ENCODE measurements around the gene SDK1.

The SDK1 gene

DNA sequence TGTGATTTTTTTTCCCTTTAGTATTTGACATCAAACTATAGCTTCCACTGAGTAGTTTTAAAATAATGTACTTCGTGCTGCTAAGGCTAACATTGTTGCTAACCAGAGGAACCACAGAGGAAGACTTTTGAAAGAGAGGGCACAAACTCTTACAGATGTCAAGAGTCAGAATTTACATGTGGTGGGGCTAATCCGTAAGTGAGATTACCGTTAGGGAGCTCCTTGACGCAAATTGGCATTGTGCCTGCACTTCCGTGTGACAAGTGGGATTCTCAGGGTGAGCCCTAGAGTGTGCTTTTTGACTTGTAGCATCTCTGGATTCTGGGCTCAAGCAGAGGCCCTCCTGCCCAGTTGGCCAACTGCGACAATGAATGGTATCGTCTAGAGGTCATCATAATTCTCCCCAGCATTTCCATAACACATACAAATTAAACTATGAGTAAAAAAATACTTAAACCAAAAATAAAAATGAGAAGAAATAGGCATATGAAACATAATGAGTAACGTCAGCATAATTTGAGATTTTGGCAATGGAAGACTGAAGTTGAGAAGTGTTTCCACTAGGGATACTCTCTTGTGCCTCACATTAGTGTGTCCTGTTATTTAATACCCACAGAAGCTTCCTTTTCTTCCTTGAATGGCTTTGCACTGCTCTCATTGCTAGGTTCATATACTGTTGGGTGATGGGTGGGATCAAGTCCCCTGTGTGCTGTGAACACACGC is 164.0 kb downstream of the SDK1 start:
- no peak for DNase-seq (ENCODE audit: low read depth in 2 of 2)

DNA sequence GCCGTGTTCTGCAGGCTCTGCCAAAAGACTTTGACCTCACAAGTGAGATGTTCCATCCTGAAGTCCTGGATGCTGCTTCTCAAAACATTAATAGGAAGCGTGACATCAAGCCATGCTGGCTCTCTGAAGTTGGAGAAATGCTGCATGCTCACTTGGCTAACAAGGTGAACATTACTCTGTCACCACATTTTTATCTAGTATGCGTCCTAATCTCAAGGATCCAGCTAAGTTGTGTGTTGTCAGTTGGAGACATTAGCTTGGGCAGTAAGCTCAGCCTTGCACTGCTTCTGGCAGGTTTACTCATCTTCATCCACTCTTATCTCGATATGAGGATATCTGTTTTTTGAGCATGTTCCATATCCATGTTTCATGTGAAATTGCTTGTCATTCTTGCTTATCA is 165.2 kb downstream of the SDK1 start:
- no peak for DNase-seq (ENCODE audit: low read depth in 2 of 2)

DNA sequence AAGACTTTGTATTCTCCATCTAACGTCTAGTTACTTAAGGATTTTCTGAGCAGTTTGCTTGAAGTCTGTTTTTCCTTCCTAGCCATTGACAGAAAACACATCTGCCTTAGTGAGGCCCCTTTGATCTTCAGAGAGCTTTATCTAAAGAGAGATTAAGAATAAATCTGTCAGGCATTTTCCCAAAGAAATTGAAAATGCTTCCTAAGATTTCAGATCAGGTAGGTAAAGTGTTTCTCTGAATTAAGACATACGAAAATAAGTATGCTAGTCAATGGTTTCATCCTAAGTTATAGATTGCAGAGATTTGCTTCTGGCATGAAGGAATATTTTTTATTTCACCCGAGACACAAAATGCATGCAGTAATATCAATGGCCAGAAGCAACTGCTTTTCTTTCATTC is 168.6 kb downstream of the SDK1 start:
- DNase-seq (ENCODE audit: low read depth in 2 of 2) = no peak

DNA sequence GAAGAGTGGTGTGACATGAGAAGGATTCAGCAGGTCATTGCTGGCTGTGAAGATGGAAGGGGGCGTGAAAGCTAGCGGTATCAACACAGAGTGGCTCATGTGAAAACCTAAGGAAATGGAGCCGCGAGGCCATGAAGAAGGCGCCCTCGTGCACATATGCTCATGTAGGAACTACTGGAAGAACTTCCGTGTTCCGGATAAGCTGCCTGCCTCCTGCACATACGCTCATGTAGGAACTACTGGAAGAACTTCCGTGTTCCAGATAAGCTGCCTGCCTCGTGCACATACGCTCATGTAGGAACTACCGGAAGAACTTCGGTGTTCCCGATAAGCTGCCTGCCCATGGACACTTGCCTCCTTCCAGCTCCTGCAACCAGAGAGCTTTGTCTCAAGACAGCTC is 179.1 kb downstream of the SDK1 start:
- DNase-seq (ENCODE audit: low read depth in 2 of 2) = no peak

DNA sequence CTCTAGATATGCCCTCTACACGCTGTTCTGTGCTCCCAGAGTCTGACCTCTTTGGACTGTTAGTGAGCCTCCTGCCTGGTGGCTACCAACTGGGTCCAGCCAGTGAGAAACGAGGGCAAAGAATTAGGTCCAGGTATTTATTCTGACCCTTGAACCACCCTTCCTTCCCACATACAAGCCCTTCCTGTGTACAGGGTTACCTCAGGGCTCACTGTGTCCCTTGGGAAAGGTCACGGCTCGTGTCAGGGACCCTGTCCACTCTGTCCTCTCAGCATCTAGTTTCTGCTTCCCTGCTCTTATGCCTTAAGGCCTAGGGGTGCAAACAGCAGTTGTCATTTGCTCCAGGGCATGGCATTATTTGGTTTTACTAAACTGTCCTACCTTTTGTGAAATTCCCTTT is 180.4 kb downstream of the SDK1 start:
- no peak for DNase-seq (ENCODE audit: low read depth in 2 of 2)

DNA sequence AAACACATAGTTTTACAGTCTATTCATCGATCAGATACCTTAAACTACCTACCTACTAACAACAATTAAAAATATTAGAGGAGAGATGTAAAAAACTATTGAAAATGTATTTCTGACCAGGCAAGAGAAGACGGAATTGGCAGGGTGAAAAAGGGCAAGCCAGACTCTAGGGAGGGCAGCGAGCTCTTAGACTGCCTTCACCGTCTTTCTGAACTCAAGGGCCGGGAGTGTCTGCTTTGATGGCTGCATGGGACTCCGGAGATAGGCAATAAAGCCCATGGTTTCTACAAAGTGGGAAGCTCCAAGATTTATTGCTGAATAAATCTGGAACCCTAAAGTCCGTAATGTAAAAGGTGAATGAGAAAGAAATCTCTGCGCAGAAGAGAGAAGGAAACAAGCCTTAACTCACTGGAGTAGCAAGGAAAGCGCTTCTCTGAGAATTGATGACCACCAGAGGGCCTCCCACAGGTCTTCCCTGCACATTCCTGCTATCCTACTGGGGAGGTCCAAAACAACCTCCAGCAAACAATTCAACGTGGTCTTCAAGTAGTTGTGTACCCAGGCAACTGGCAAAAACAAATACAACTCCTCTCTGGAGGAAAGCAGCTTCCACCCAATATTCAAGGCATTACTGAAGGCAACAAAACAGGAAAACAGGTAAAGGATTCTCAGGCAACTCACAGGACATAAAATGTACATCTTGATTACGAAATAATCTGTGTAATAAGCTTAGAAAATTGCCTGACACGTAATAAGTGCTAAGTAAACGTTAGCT is 181.3 kb downstream of the SDK1 start:
- no peak for DNase-seq (ENCODE audit: low read depth in 2 of 2)

DNA sequence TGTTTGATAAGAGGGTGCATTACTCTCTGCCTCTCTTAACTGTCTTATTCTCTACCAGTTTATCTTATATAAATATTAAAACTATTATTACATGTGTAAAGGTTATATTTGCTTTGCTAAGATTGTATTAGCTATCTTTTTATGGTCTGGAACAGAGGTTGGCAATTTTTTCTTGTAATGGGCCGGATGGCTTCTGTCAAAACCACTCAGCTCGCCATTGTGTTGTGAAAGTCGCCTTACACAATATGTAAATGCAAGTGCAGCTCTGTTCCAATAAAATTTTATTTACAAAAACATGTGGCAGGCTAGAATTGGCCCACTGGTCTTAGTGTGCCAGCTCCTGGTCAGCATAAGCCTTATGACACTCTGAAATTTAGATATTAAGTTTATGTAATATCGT is 185.8 kb downstream of the SDK1 start:
- no peak for DNase-seq (ENCODE audit: low read depth in 2 of 2)

DNA sequence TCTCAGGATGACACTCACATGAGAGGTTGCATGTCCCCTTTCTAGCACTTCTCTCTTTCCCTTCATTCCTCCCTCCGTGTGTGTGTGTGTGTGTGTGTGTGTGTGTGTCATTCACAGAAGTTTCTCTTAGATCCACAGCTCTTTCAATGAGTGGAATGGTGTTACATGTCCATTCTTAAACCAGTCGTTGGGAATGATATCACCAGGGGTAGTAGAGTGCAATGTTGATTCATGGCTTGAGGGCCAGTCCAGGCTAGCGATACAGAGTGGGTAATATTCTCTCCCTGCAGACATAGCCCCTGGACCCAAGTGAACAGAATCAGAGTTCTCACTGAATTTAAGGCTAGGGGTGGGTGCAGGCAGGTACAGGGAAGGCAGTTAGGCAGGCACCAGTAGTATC is 187.8 kb downstream of the SDK1 start:
- no peak for DNase-seq (ENCODE audit: low read depth in 2 of 2)

DNA sequence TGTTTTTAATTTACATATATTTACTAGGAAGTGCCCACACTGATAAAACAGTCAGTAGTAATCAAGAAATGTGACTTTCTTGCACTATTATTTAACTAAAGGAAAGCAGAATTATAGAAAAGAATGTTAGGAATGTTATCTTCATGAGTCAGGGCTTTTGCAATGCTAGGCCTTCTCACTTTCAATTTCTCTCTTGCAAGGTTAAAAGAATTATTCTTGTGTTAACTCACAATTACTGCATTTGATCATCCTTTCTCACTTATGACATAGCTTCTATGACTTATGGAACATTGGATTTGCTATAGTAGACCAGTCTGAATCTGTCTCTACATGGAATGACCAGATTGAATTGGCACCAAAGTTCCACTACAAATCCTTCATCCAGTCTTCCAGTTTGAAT is 192.4 kb downstream of the SDK1 start:
- DNase-seq (ENCODE audit: low read depth in 2 of 2) = no peak

DNA sequence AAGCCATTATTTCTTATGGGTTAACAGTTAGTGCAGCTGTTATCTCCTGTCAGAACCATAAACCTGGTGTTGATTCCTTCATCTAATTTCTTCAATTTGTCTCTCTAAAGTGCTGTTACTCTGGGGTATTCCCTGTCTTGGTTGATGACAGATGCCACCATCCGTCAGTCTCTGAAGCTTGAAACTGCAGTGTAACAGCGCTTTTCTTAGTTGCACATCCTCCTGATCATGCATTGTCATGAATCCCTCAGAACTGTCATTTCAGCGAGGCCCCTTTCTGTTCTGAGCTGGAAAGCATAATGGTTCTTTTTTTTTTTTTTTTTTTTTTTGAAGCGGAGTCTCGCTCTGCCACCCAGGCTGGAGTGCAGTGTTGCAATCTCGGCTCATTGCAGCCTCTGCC is 193.9 kb downstream of the SDK1 start:
- no peak for DNase-seq (ENCODE audit: low read depth in 2 of 2)

DNA sequence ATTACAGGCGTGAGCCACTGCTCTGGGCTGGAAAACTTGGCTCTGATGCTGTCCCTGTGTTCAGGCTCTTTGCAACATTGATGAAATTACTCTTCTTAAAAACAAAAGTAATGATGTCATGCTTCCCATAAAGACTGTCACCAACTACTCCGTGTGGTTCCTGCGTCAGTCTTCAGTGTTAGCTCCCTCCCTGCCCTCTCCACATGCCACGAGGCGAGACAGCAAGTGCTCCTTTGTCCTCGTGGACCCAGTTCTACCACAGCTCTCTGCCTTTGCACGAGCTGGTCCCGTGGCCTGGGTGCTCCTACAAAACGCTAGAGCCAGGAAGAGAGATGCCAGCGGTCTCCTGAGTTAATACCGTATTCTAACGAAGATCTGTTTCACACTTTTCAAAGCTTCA is 194.5 kb downstream of the SDK1 start:
- DNase-seq (ENCODE audit: low read depth in 2 of 2) = no peak

DNA sequence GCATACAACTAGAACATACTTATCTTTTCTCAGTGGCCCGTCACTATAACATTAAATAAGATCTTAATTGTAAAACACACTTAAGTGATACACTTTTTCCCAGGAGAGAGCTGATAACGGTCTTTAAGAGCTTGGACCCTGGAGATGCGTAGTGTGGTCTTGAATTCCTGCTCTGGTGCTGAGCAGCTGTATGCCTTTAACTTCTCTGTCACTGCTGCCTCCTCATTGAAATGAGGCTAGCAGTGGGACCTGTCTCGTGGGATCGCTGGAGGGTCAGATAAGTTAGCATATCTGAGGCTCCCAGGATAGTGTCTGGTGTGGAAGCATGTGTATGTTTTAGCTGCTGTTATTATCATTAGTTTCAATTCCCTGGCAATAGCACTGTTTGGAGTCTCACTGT is 194.9 kb downstream of the SDK1 start:
- no peak for DNase-seq (ENCODE audit: low read depth in 2 of 2)

DNA sequence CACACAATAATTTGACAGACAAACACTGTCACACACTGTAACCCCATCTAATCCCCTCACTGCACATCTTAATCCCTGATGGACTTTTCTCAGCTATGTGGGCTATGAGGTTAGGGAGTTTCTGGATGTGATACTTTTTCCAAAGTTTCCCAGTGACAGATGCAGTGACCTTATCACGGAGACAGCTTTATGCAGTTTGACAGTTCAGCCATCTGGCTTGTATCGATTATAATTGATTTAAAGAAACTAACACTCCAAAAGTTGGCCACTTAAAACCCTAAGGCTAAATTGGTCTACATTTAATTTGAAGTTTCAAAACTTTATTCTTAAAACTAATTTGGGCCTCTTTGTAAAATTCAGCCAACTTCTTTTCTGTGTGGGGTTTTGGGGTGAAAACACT is 196.7 kb downstream of the SDK1 start:
- DNase-seq (ENCODE audit: low read depth in 2 of 2) = no peak

DNA sequence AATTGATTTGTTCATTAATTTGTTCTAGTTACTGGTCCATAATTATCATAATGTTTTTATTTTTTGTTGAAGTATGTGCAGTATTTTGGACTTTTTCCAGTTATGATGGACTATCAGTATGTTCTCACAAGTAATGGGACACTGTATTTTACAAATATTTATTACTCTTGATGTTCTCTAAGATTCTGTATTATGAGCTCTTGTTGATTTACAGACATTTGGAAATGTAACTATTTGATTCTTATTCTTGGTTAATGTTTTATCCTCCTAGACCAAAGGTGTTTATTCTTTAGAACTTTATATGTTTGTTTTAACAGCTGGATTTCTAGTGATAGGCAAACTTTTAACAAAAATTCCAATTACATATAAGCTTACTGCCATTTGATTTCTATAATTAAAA is 200.6 kb downstream of the SDK1 start:
- DNase-seq (ENCODE audit: low read depth in 2 of 2) = no peak

DNA sequence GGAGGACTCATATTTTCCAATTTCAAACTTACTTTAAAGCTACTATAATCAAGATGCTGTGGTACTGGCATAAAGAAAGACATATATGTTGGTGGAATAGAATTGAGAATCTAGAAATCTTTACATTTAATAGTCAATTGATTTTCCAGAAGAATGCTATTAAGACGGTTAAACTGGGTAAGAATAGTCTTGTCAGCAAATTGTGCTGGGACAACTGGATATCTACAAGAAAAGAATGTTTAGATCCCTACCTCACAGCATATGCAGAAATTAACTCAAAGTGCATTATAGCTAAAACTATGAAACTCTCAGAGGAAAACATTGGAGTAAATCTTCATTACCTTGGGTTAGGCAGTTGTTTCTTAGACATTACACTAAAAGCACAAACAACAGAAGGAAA is 203.3 kb downstream of the SDK1 start:
- DNase-seq (ENCODE audit: low read depth in 2 of 2) = no peak

DNA sequence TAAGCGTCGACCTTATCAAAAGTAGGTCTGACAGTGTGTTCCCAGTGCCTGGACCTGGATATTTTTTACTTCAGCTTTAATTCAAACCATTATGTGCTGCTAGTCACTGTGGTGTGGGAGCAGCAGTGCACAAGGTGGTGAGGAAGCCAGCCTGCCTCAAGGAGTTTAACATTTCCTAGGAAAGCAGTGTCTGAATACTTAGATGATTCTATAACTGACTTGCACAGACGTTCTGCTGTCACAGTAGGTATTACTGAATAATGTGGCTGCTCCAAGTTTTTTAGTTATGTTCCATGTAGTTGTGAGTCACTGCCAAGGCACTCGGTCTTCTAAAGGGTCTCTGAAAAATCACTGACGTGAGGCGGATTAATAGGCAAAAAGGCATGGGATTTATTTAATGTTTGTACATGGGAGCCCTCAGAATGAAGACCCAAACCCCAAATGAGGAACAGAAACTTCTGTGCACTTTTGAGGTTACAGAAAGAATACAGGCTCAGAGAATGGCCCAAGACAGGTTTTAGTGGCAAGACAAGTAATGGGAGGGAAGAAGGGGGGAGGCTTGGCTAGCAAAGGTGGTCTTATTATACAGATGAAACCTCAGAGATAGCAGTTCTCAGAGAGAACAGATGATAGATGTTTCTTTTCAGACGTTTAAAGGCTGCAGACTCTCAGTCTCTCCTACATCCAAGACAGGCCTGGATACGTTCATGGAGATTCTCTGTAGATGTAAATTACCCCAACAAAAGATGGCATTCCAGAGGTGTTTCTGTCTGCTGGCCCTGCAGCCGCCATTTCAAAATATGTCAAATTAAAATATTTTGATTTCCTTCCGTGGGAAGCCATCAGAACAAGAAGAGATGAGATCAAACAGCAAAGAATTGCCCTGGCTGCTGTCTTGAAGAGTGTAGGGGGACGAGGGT is 209.3 kb downstream of the SDK1 start:
- no peak for DNase-seq (ENCODE audit: low read depth in 2 of 2)

DNA sequence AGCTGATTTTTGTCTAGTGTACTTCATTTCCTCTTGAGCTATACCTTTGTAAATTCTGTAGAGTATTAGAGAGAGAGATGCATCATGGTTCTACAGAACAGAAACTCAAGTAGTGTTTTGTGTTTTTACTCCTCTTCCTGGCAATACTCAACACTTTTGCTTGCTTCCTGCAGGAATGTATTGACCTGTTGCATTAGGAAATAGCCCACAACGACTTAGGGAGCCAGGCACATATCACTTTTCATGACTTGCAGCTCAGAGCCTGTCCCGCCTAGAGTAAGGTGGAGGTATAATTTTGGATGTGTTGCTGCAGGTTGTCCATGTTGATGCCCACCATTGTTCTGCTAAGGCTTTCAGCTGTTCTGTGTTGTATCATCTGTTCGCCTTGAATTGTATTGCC is 216.3 kb downstream of the SDK1 start:
- no peak for DNase-seq (ENCODE audit: low read depth in 2 of 2)

DNA sequence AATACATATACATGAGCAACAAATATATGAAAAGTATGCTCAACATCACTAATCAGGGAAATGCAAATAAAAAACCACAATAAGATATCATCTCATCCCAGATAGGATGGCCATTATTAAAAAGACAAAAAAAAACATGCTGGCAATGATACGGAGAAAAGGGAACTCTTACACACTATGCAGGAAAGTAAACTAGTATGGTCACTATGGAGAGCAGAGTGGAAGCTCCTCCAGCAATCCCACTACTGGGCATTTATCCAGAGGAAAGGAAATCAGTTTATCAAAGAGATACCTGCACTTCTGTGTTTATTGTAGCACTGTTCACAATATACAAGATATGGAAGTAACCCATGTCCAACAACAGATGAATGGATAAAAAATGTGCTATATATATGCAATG is 217.5 kb downstream of the SDK1 start:
- DNase-seq (ENCODE audit: low read depth in 2 of 2) = no peak

DNA sequence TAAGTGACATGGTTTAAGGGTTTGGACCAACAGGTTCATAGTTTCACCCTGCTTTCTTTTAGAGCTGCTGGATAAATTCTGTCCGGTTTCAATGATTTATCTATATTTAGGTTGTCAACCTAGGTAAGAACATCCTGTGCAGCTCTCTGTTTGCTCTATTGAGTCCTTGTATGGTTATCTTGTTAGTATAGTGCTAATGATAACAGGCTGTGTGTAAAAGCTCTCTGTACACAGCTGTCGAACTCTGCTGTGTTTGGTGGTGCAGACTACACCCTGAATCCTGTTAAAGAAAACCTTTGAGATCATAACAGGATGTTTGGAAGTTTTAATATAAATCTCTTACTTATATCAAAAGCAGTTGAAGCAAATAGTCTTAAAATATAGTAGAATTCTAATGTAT is 219.2 kb downstream of the SDK1 start:
- DNase-seq (ENCODE audit: low read depth in 2 of 2) = no peak

DNA sequence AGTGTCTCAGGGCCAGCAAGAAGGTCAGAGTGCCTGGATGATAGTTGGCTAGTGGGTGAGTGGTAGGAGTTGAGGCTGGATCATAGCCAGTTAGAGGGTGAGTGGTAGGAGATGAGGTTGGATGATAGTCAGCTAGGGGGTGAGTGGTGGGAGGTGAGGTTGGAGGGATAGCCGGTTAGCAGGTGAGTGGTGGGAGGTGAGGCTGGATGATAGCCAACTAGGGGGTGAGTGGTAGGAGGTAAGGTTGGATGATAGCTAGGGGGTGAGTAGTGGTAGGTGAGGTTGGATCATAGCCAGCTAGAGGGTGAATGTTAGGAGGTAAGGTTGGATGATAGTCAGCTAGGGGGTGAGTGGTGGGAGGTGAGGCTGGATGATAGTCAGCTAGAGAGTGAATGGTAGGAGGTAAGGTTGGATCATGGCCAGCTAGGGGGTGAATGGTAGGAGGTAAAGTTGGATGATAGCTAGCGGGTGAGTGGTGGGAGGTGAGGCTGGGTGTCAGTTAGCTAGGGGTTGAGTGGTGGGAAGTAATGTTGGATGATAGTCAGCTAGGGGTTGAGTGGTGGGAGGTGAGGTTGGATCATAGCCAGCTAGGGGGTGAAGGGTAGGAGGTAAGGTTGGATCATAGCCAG is 226.6 kb downstream of the SDK1 start:
- DNase-seq (ENCODE audit: low read depth in 2 of 2) = no peak

DNA sequence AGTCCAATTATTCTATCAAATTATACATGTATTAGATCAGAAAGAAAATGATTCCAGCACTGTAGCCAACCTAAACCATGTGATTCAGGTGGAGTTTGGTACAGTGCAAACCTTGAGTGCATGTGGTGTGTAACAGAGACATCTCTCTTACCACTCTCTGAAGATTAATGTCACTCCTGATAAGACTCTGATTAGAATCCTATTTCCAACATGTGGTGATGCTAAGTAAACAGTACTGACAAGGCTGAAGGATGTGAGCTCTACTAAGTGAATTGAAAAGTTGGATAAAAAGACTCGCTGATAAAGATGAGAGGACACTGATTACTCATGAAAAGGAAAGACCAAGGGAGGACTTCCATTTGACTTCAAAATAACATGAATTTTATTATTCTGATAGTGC is 232.0 kb downstream of the SDK1 start:
- DNase-seq (ENCODE audit: low read depth in 2 of 2) = no peak

DNA sequence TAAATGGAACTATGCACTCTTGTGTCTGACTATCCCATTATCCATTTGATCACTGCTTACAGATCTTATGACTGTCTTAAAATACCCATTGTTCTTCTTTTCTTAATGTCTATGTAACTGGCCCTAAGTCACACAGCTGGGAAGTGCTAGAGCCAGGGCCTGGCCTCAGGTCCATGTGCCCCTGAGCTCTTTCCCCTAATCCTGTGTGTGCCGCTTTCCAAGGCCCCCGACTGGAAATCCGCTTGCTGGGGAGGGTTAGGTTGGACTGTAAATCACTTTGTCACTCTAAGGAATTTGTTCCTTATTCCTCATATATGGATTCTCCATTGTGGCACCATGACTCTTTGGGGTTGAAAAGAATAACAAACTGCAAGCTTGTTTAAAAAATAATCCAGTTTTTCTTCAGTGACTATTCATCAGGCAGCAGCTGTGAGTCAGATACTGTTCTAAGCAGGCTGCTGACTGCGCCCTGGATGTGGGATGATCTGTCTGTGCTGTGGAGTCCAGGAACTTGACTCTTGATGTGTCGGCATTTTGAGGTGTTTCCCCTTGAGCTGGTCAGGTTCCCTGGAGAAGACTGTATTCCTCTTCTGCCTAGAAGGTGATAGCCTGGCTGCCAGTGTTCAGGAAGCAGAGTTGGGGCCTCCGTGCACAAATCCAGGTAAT is 236.3 kb downstream of the SDK1 start:
- DNase-seq (ENCODE audit: low read depth in 2 of 2) = no peak
